Adrenal gland (tissue), 5 donors: ENCODE measurements around the gene SORBS2.
A peak's percentile ranks its signal among the peaks of the same experiment; 100 is the strongest.

Experiments used
- POLR2A ChIP-seq, 2 donors: fragments of 450-650 bp; IDR thresholded peaks; one replicate each; pipeline ENCODE4 v1.6.1; 2017; ENCODE audit warnings: antibody characterized with exemption in 2 of 2, mild to moderate bottlenecking in 2 of 2, moderate library complexity in 1 of 2
- TF ChIP-seq, protein P1 (sequence below), 6 experiments: fragments of 450-650 bp in 4 of 6; fragments of 200-600 bp in 2 of 6; sonication (generic) in 1 of 6; IDR thresholded peaks; 1 replicate in 5 of 6; 2 replicates in 1 of 6; pipeline versions ENCODE4 v1.5.1 to v1.8.0; 2016 to 2021; ENCODE audit warnings: antibody characterized with exemption in 6 of 6, mild to moderate bottlenecking in 2 of 6, moderate library complexity in 1 of 6
- donor health status: DM: no; HTN: no; CAD: no.

DNA sequence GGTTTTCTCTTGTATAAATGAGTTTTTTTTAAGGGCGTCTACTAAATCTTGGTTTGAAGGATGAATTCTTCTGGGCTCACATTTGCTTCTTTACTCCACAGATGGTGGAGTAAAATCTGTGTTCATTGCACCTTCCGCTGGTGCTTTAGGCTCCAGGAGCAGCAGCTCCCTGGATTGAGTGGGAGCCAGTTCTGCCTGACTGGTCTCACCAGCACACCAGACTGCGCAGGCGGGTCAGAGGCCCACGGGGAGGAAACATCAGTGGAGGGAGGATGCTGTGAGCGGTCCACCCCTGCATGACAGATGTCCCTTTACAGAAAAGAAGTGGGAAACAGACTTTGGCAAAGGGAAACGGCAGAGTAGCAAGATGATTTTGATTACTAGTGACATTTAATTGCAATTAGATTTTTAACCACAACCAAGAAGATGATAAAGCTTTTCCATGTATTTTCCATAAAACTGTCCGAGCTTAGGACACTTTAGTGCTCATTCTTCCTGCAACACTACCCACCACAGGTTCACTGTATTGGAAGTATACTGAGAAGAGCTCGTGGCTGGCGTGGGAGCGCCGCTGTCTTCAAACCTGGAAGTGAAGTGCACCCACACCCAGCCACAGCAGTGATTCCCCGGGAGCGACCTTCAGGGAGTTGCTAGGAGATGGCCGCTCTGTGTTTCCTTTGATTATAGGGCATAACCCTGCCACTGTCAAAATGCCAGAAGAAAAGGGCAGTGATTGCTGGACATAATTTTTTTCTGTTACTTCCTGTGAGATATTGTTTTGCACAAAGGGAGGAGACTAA is 95.2 kb downstream of the SORBS2 start:
- TF ChIP-seq, protein P1, sequence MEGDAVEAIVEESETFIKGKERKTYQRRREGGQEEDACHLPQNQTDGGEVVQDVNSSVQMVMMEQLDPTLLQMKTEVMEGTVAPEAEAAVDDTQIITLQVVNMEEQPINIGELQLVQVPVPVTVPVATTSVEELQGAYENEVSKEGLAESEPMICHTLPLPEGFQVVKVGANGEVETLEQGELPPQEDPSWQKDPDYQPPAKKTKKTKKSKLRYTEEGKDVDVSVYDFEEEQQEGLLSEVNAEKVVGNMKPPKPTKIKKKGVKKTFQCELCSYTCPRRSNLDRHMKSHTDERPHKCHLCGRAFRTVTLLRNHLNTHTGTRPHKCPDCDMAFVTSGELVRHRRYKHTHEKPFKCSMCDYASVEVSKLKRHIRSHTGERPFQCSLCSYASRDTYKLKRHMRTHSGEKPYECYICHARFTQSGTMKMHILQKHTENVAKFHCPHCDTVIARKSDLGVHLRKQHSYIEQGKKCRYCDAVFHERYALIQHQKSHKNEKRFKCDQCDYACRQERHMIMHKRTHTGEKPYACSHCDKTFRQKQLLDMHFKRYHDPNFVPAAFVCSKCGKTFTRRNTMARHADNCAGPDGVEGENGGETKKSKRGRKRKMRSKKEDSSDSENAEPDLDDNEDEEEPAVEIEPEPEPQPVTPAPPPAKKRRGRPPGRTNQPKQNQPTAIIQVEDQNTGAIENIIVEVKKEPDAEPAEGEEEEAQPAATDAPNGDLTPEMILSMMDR (IDR thresholded peaks at IDR 0.05) = no peak
- peak in 1 of 2 donors; percentile 33 for TF ChIP-seq POLR2A (IDR thresholded peaks at IDR 0.05)
